SK-N-SH treated with all-trans-retinoic acid at 6 μM for 48 hours (cell line): ENCODE measurements around the gene PCGF6.
"Not testable (repeated sequence)": the region's sequence is repeated elsewhere in the genome, so short reads cannot be mapped to it uniquely, and the experiment has no call there.

Source experiments
- ATAC-seq: fragments of 200-7000 bp; cut with Tn5 transposase; 3 replicates; pipeline ENCODE4 v1.9.1; 2020; ENCODE audit warnings: mild to moderate bottlenecking, moderate library complexity
- ARNTL ChIP-seq: fragments of 450-650 bp; formaldehyde crosslinking; IDR thresholded peaks from 2 replicates; pipeline ENCODE4 v1.5.0; 2020; ENCODE audit warnings: low read depth, mild to moderate bottlenecking, moderate library complexity, borderline replicate concordance
- BACH2 ChIP-seq: fragments of 250-450 bp; sonication (Bioruptor Pico); IDR thresholded peaks from 2 replicates; pipeline ENCODE4 v1.9.0; 2021; ENCODE audit warnings: mild to moderate bottlenecking, borderline replicate concordance
- CSDC2 ChIP-seq: fragments of 250-450 bp; sonication (Bioruptor Pico); IDR thresholded peaks from 2 replicates; pipeline ENCODE4 v1.5.0; 2020; ENCODE audit warnings: mild to moderate bottlenecking, moderate library complexity
- ESRRG ChIP-seq: fragments of 250-450 bp; sonication (Bioruptor Pico); IDR thresholded peaks from 2 replicates; pipeline ENCODE4 v1.6.1; 2021; ENCODE audit warnings: mild to moderate bottlenecking
- GLIS3 ChIP-seq: fragments of 250-450 bp; sonication (Bioruptor Pico); IDR thresholded peaks from 2 replicates; pipeline ENCODE4 v1.5.0; 2020; ENCODE audit warnings: mild to moderate bottlenecking, moderate library complexity
- ISL1 ChIP-seq: fragments of 250-450 bp; sonication (Bioruptor Pico); IDR thresholded peaks from 2 replicates; pipeline ENCODE4 v2.1.2; 2022; ENCODE audit warnings: mild to moderate bottlenecking, moderate library complexity
- OSR1 ChIP-seq: fragments of 250-450 bp; sonication (Bioruptor Pico); IDR thresholded peaks from 2 replicates; pipeline ENCODE4 v1.8.0; 2022; ENCODE audit warnings: moderate library complexity, mild to moderate bottlenecking, inconsistent platforms
- PPARA ChIP-seq: fragments of 250-450 bp; sonication (Bioruptor Pico); IDR thresholded peaks from 2 replicates; pipeline ENCODE4 v1.5.0; 2020; ENCODE audit warnings: mild to moderate bottlenecking, borderline replicate concordance
- RARB ChIP-seq: fragments of 250-450 bp; sonication (Bioruptor Pico); IDR thresholded peaks from 2 replicates; pipeline ENCODE4 v1.8.0; 2021; ENCODE audit warnings: mild to moderate bottlenecking, moderate library complexity
- SNAI2 ChIP-seq: fragments of 250-450 bp; sonication (Bioruptor Pico); IDR thresholded peaks from 2 replicates; pipeline ENCODE4 v1.5.0; 2020; ENCODE audit warnings: mild to moderate bottlenecking, moderate library complexity
- TCF4 ChIP-seq: fragments of 250-450 bp; sonication (Bioruptor Pico); IDR thresholded peaks from 2 replicates; pipeline ENCODE4 v1.8.0; 2021; ENCODE audit warnings: mild to moderate bottlenecking, moderate library complexity, borderline replicate concordance
- ZC3H10 ChIP-seq: fragments of 250-450 bp; sonication (Bioruptor Pico); IDR thresholded peaks from 2 replicates; pipeline ENCODE4 v1.5.1; 2021; ENCODE audit warnings: mild to moderate bottlenecking, moderate library complexity
- ZFP3 ChIP-seq: fragments of 250-450 bp; sonication (Bioruptor Pico); IDR thresholded peaks from 2 replicates; pipeline ENCODE4 v1.5.0; 2020; ENCODE audit warnings: mild to moderate bottlenecking, moderate library complexity
- ZNF565 ChIP-seq: fragments of 450-650 bp; formaldehyde crosslinking; conservative IDR thresholded peaks from 2 replicates; pipeline ENCODE4 v1.5.0; 2020; ENCODE audit warnings: low read depth, mild to moderate bottlenecking, moderate library complexity
- ZNF70 ChIP-seq: fragments of 450-650 bp; formaldehyde crosslinking; IDR thresholded peaks from 2 replicates; pipeline ENCODE4 v1.5.0; 2020; ENCODE audit warnings: mild to moderate bottlenecking, moderate library complexity
- ZNF8 ChIP-seq: fragments of 450-650 bp; formaldehyde crosslinking; IDR thresholded peaks from 2 replicates; pipeline ENCODE4 v1.5.0; 2020; ENCODE audit warnings: mild to moderate bottlenecking, moderate library complexity
- TF ChIP-seq, protein P1 (sequence below): fragments of 250-450 bp; sonication (Bioruptor Pico); IDR thresholded peaks from 2 replicates; pipeline ENCODE4 v1.5.1; 2021; ENCODE audit warnings: mild to moderate bottlenecking, moderate library complexity
- TF ChIP-seq, protein P2 (sequence below): fragments of 250-450 bp; sonication (Bioruptor Pico); IDR thresholded peaks from 2 replicates; pipeline ENCODE4 v1.8.0; 2020; ENCODE audit warnings: mild to moderate bottlenecking, moderate library complexity, borderline replicate concordance
- TF ChIP-seq, protein P3 (sequence below): fragments of 250-450 bp; sonication (Bioruptor Pico); IDR thresholded peaks from 2 replicates; pipeline ENCODE4 v1.5.1; 2020; ENCODE audit warnings: low read depth, mild to moderate bottlenecking, moderate library complexity
- TF ChIP-seq, protein P4 (sequence below): fragments of 250-450 bp; sonication (Bioruptor Pico); IDR thresholded peaks from 2 replicates; pipeline ENCODE4 v1.5.0; 2020; ENCODE audit warnings: mild to moderate bottlenecking, moderate library complexity
- TF ChIP-seq, protein P5 (sequence below): fragments of 250-450 bp; sonication (Bioruptor Pico); IDR thresholded peaks from 2 replicates; pipeline ENCODE4 v1.8.0; 2021; ENCODE audit warnings: low read depth, mild to moderate bottlenecking, moderate library complexity, borderline replicate concordance

PCGF6 gene

DNA sequence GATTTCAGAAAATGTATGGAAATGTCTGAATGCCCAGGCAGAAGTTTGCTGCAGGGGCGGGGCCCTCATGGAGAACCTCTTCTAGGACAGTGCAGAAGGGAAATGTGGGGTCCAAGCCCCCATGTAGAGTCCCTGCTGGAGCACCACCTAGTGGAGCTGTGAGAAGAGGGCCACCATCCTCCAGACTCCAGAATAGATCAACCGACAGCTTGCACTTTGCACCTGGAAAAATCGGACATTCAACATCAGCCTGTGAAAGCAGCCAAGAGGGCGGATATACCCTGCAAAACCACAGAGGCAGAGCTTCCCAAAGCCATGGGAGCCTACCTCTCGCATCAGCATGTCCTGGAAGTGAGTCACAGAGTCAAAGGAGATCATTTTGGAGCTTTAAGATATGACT is 91.0 kb downstream of the PCGF6 start (continued):
- TF ChIP-seq, protein P1, sequence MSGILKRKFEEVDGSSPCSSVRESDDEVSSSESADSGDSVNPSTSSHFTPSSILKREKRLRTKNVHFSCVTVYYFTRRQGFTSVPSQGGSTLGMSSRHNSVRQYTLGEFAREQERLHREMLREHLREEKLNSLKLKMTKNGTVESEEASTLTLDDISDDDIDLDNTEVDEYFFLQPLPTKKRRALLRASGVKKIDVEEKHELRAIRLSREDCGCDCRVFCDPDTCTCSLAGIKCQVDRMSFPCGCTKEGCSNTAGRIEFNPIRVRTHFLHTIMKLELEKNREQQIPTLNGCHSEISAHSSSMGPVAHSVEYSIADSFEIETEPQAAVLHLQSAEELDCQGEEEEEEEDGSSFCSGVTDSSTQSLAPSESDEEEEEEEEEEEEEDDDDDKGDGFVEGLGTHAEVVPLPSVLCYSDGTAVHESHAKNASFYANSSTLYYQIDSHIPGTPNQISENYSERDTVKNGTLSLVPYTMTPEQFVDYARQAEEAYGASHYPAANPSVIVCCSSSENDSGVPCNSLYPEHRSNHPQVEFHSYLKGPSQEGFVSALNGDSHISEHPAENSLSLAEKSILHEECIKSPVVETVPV, result no peak
- TF ChIP-seq ARNTL (CRISPR knock-in tag) (no peak), RARB (CRISPR knock-in tag) (no peak), TCF4 (CRISPR knock-in tag) (no peak)
- TF ChIP-seq, protein P2, sequence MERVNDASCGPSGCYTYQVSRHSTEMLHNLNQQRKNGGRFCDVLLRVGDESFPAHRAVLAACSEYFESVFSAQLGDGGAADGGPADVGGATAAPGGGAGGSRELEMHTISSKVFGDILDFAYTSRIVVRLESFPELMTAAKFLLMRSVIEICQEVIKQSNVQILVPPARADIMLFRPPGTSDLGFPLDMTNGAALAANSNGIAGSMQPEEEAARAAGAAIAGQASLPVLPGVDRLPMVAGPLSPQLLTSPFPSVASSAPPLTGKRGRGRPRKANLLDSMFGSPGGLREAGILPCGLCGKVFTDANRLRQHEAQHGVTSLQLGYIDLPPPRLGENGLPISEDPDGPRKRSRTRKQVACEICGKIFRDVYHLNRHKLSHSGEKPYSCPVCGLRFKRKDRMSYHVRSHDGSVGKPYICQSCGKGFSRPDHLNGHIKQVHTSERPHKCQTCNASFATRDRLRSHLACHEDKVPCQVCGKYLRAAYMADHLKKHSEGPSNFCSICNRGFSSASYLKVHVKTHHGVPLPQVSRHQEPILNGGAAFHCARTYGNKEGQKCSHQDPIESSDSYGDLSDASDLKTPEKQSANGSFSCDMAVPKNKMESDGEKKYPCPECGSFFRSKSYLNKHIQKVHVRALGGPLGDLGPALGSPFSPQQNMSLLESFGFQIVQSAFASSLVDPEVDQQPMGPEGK (CRISPR knock-in tag), result no peak
- TF ChIP-seq, protein P3, sequence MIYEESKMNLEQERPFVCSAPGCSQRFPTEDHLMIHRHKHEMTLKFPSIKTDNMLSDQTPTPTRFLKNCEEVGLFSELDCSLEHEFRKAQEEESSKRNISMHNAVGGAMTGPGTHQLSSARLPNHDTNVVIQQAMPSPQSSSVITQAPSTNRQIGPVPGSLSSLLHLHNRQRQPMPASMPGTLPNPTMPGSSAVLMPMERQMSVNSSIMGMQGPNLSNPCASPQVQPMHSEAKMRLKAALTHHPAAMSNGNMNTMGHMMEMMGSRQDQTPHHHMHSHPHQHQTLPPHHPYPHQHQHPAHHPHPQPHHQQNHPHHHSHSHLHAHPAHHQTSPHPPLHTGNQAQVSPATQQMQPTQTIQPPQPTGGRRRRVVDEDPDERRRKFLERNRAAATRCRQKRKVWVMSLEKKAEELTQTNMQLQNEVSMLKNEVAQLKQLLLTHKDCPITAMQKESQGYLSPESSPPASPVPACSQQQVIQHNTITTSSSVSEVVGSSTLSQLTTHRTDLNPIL, result no peak

DNA sequence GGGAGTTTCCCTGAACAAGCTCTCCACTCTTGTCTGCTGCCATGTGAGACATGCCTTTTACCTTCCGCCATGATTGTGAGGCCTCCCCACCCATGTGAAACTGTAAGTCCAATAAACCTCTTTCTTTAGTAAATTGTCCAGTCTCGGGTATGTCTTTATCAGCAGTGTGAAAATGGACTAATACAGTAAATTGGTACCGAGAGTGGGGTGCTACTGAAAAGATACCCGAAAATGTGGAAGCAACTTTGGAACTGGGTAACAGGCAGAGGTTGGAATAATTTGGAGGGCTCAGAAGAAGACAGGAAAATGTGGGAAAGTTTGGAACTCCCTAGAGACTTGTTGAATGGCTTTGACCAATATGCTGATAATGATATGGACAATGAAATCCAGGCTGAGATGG is 92.0 kb downstream of the PCGF6 start:
- not testable (repeated sequence) for ATAC-seq

DNA sequence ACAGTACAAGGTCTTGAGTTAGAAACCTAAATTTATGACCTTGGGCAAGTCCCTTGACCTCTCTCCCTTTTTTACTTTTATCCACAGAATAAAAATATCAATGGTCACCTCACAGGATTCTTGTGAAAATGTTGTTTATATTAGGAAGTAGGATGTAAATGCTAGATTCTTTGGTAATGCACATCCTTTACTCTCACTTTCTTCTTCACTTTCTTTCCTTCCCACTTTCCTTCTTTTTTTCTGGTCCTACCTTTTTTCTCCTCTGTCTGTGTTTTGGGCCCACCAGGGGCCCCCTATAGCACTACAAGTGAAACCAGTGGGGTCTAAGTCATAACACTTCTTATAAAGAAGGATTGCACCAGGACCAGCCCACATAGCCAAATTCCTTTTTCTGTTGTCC is 93.1 kb downstream of the PCGF6 start:
- ATAC-seq, result no peak
- TF ChIP-seq ZC3H10 (CRISPR knock-in tag) (no peak), ARNTL (CRISPR knock-in tag) (no peak), ESRRG (CRISPR knock-in tag) (no peak), CSDC2 (CRISPR knock-in tag) (no peak), TCF4 (CRISPR knock-in tag) (no peak), SNAI2 (CRISPR knock-in tag) (no peak), ZFP3 (CRISPR knock-in tag) (no peak)
- TF ChIP-seq, protein P4, sequence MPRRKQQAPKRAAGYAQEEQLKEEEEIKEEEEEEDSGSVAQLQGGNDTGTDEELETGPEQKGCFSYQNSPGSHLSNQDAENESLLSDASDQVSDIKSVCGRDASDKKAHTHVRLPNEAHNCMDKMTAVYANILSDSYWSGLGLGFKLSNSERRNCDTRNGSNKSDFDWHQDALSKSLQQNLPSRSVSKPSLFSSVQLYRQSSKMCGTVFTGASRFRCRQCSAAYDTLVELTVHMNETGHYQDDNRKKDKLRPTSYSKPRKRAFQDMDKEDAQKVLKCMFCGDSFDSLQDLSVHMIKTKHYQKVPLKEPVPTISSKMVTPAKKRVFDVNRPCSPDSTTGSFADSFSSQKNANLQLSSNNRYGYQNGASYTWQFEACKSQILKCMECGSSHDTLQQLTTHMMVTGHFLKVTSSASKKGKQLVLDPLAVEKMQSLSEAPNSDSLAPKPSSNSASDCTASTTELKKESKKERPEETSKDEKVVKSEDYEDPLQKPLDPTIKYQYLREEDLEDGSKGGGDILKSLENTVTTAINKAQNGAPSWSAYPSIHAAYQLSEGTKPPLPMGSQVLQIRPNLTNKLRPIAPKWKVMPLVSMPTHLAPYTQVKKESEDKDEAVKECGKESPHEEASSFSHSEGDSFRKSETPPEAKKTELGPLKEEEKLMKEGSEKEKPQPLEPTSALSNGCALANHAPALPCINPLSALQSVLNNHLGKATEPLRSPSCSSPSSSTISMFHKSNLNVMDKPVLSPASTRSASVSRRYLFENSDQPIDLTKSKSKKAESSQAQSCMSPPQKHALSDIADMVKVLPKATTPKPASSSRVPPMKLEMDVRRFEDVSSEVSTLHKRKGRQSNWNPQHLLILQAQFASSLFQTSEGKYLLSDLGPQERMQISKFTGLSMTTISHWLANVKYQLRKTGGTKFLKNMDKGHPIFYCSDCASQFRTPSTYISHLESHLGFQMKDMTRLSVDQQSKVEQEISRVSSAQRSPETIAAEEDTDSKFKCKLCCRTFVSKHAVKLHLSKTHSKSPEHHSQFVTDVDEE, result no peak

DNA sequence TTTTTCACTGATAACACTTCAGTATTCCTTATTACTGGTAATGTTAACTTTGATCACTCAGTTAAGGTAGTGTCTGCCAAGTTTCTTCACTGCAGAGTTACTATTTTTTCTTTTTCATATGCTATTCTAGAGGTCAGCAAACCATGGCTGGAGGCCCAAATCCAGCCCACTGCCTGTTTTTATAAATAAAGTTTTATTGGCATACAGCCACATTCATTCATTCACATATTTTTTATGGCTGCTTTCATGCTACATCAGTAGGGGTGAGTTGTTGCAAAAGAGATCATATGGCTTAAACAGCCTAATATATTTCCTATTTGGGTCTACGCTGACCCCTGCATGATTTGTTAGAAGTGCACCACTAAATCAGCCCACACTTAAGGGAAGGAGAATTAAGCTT is 94.3 kb downstream of the PCGF6 start:
- no peak for ATAC-seq
- TF ChIP-seq SNAI2 (CRISPR knock-in tag) (no peak), ESRRG (CRISPR knock-in tag) (no peak), CSDC2 (CRISPR knock-in tag) (no peak), RARB (CRISPR knock-in tag) (no peak), GLIS3 (CRISPR knock-in tag) (no peak), OSR1 (CRISPR knock-in tag) (no peak), ZNF565 (CRISPR knock-in tag) (no peak), PPARA (CRISPR knock-in tag) (no peak), ISL1 (CRISPR knock-in tag) (no peak), ZNF8 (CRISPR knock-in tag) (no peak), BACH2 (CRISPR knock-in tag) (no peak), ZNF70 (CRISPR knock-in tag) (no peak)
- TF ChIP-seq, protein P5, sequence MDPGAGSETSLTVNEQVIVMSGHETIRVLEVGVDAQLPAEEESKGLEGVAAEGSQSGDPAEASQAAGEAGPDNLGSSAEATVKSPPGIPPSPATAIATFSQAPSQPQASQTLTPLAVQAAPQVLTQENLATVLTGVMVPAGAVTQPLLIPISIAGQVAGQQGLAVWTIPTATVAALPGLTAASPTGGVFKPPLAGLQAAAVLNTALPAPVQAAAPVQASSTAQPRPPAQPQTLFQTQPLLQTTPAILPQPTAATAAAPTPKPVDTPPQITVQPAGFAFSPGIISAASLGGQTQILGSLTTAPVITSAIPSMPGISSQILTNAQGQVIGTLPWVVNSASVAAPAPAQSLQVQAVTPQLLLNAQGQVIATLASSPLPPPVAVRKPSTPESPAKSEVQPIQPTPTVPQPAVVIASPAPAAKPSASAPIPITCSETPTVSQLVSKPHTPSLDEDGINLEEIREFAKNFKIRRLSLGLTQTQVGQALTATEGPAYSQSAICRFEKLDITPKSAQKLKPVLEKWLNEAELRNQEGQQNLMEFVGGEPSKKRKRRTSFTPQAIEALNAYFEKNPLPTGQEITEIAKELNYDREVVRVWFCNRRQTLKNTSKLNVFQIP, result no peak
- TF ChIP-seq, protein P2 (CRISPR knock-in tag), result no peak
- TF ChIP-seq, protein P1, result no peak
- TF ChIP-seq, protein P3, result no peak
